Measurements from ENCODE around the gene POU3F3. TPM values are rescaled to one million over a fixed set of nuclear protein-coding genes. Genes with fewer than 3 reads are reported as not detected.

Gene POU3F3
- total RNA-seq, 3 donors from 2014 or later (not counting 1 experiment from before 2014, with no cell fraction given) = not detected

DNA sequence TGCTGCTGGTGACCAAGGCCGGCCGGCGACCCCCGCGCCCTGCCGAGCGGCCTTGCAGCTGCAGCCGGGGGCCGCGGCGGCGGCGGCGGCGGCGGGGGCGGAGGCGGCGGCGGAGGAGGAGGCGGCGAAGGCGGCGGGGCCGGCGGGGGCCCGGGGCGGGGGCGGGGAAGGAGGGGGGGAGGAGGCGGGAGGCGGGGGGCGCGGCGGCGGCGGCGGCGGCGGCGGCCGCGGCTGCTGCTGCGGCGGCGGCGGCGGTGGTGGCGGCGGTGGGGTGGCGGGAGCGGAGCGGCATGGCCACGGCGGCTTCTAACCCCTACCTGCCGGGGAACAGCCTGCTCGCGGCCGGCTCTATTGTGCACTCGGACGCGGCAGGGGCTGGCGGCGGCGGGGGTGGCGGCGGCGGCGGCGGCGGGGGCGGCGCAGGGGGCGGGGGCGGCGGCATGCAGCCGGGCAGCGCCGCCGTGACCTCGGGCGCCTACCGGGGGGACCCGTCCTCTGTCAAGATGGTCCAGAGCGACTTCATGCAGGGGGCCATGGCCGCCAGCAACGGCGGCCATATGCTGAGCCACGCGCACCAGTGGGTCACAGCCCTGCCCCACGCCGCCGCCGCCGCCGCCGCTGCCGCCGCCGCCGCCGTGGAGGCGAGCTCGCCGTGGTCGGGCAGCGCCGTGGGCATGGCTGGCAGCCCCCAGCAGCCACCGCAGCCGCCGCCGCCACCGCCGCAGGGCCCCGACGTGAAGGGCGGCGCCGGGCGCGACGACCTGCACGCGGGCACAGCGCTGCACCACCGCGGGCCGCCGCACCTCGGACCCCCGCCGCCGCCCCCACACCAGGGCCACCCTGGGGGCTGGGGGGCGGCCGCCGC lies 1.5 kb downstream of the POU3F3 start:
- Mint-ChIP-seq H3K4me3 (no peak overlapping the region), H3K36me3 (peaks cover 26% of the 10 kb centered on the region), H3K27me3 (ENCODE audit: low read depth in 2 of 2) (peaks cover 65 to 67% of the 10 kb centered on the region in 2 donors), H3K4me1 (peaks cover 37 to 55% of the 10 kb centered on the region in 2 donors), H3K27ac (no peak overlapping the region), H3K9me3 (no peaks in the 10 kb centered on the region)
- ATAC-seq = no peak
- 3% methylated on average over 118 of the region's 135 CpGs for WGBS (ENCODE audit: insufficient coverage)
- intact Hi-C loops (cut with micrococcal nuclease) = loop anchor here (10.0 kb wide), 1 partner anchor 219 kb away; no protein-coding TSS in a partner anchor
- no peaks in the 10 kb centered on the region for H3K9me3 ChIP-seq (ENCODE audit: control insufficient read depth, insufficient read depth, low read length)
- H3K36me3 ChIP-seq (ENCODE audit: control insufficient read depth, insufficient read depth, low read length) = no peaks in the 10 kb centered on the region
- no peak overlapping the region for H3K4me3 ChIP-seq (ENCODE audit: low read length)
- H3K27ac ChIP-seq (ENCODE audit: low read length) = no peak overlapping the region
- H3K4me1 ChIP-seq (ENCODE audit: control insufficient read depth, insufficient read depth, low read length) = peaks cover 43% of the 10 kb centered on the region
- no peak for DNase-seq
- TF ChIP-seq, protein P1, sequence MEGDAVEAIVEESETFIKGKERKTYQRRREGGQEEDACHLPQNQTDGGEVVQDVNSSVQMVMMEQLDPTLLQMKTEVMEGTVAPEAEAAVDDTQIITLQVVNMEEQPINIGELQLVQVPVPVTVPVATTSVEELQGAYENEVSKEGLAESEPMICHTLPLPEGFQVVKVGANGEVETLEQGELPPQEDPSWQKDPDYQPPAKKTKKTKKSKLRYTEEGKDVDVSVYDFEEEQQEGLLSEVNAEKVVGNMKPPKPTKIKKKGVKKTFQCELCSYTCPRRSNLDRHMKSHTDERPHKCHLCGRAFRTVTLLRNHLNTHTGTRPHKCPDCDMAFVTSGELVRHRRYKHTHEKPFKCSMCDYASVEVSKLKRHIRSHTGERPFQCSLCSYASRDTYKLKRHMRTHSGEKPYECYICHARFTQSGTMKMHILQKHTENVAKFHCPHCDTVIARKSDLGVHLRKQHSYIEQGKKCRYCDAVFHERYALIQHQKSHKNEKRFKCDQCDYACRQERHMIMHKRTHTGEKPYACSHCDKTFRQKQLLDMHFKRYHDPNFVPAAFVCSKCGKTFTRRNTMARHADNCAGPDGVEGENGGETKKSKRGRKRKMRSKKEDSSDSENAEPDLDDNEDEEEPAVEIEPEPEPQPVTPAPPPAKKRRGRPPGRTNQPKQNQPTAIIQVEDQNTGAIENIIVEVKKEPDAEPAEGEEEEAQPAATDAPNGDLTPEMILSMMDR (IDR thresholded peaks at IDR 0.05) = no peak
- H3K27me3 ChIP-seq (ENCODE audit: control insufficient read depth, insufficient read depth, low read length) = peaks cover 70% of the 10 kb centered on the region

DNA sequence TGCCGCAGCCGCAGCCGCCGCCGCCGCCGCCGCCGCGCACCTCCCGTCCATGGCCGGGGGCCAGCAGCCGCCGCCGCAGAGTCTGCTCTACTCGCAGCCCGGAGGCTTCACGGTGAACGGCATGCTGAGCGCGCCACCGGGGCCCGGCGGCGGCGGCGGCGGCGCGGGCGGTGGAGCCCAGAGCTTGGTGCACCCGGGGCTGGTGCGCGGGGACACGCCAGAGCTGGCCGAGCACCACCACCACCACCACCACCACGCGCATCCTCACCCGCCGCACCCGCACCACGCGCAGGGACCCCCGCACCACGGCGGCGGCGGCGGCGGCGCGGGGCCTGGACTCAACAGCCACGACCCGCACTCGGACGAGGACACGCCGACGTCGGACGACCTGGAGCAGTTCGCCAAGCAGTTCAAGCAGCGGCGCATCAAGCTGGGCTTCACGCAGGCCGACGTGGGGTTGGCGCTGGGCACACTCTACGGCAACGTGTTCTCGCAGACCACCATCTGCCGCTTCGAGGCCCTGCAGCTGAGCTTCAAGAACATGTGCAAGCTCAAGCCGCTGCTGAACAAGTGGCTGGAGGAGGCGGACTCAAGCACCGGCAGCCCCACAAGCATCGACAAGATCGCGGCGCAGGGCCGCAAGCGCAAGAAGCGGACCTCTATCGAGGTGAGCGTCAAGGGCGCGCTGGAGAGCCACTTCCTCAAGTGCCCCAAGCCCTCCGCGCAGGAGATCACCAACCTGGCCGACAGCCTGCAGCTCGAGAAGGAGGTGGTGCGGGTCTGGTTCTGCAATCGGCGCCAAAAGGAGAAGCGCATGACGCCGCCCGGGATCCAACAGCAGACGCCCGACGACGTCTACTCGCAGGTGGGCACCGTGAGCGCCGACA lies 2.4 kb downstream of the POU3F3 start:
- H3K4me3 ChIP-seq (ENCODE audit: low read length) = peak overlapping the region; percentile 10
- TF ChIP-seq, protein P1 (IDR thresholded peaks at IDR 0.05) = no peak
- Mint-ChIP-seq H3K9me3 (peaks cover 0 to under 1% of the 10 kb centered on the region in 2 donors), H3K4me1 (peaks cover 37 to 53% of the 10 kb centered on the region in 2 donors), H3K27ac (no peak overlapping the region), H3K4me3 (peak overlapping the region; percentile 78), H3K27me3 (ENCODE audit: low read depth in 2 of 2) (peaks cover 64% of the 10 kb centered on the region in 2 donors), H3K36me3 (peaks cover 29% of the 10 kb centered on the region)
- H3K27ac ChIP-seq (ENCODE audit: low read length) = no peak overlapping the region
- WGBS (ENCODE audit: insufficient coverage) = 7% methylated on average over 106 of the region's 106 CpGs
- H3K36me3 ChIP-seq (ENCODE audit: control insufficient read depth, insufficient read depth, low read length) = no peaks in the 10 kb centered on the region
- intact Hi-C loops (cut with micrococcal nuclease) = loop anchor here (10.0 kb wide), 1 partner anchor 218 kb away; no protein-coding TSS in a partner anchor
- H3K27me3 ChIP-seq (ENCODE audit: control insufficient read depth, insufficient read depth, low read length) = peaks cover 69% of the 10 kb centered on the region
- no peaks in the 10 kb centered on the region for H3K9me3 ChIP-seq (ENCODE audit: control insufficient read depth, insufficient read depth, low read length)
- peak in 1 of 2 donors; percentile 28 for DNase-seq
- no peak for ATAC-seq
- peaks cover 43% of the 10 kb centered on the region for H3K4me1 ChIP-seq (ENCODE audit: control insufficient read depth, insufficient read depth, low read length)

DNA sequence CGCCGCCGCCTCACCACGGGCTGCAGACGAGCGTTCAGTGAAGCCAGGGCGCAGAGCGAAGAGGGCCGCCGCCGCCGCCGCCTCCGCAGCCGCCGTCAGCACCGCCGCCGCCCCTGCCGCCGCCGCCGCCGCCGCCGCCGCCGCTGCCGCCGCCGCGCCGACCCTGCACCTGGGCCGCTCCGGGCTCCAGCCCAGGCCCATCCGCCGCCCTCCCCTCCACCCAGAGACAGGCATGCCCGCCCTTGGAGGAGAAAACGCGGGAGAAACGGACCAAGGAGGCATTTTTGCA lies 3.0 kb downstream of the POU3F3 start:
- Histone ChIP-seq H3K36me3 (ENCODE audit: control insufficient read depth, insufficient read depth, low read length) (no peaks in the 10 kb centered on the region), H3K9me3 (ENCODE audit: control insufficient read depth, insufficient read depth, low read length) (no peaks in the 10 kb centered on the region), H3K27ac (ENCODE audit: low read length) (no peak overlapping the region), H3K4me3 (ENCODE audit: low read length) (no peak overlapping the region), H3K4me1 (ENCODE audit: control insufficient read depth, insufficient read depth, low read length) (peaks cover 40% of the 10 kb centered on the region), H3K27me3 (ENCODE audit: control insufficient read depth, insufficient read depth, low read length) (peaks cover 70% of the 10 kb centered on the region)
- H3K4me1 Mint-ChIP-seq = peaks cover 32 to 48% of the 10 kb centered on the region in 2 donors
- TF ChIP-seq, protein P1 (IDR thresholded peaks at IDR 0.05) = no peak
- peak overlapping the region; percentile 30 to 64 for H3K27ac Mint-ChIP-seq
- H3K4me3 Mint-ChIP-seq = peak overlapping the region; percentile 83
- peaks cover 0 to 2% of the 10 kb centered on the region in 2 donors for H3K9me3 Mint-ChIP-seq
- ATAC-seq (peak in 2 of 3 donors; percentile 6 to 14), DNase-seq (no peak)
- WGBS (ENCODE audit: insufficient coverage) = 2% methylated on average over 38 of the region's 41 CpGs
- intact Hi-C loops (cut with micrococcal nuclease) = loop anchor here (10.0 kb wide), 1 partner anchor 218 kb away; no protein-coding TSS in a partner anchor
- H3K36me3 Mint-ChIP-seq = peaks cover 34% of the 10 kb centered on the region
- H3K27me3 Mint-ChIP-seq (ENCODE audit: low read depth in 2 of 2) = peaks cover 64% of the 10 kb centered on the region in 2 donors

Measured in natural killer cell (primary cell).